OCI-LY1 (cell line): ENCODE results near the gene GLTP.

Experiments used
- EZH2 ChIP-seq: fragments of 200-600 bp; sonication (generic), shearing (Covaris generic); IDR thresholded peaks from 2 replicates; pipeline ENCODE4 v1.8.0; 2017; ENCODE audit warnings: borderline replicate concordance, mixed run types, mild to moderate bottlenecking, antibody characterized with exemption, low read length, moderate library complexity, mixed read lengths
- TF ChIP-seq, protein P1 (sequence below): fragments of 200-600 bp; sonication (generic), shearing (Covaris generic); IDR thresholded peaks from 2 replicates; pipeline ENCODE4 v1.5.1; 2017; ENCODE audit warnings: mild to moderate bottlenecking, antibody characterized with exemption, low read length, moderate library complexity, mixed read lengths

DNA sequence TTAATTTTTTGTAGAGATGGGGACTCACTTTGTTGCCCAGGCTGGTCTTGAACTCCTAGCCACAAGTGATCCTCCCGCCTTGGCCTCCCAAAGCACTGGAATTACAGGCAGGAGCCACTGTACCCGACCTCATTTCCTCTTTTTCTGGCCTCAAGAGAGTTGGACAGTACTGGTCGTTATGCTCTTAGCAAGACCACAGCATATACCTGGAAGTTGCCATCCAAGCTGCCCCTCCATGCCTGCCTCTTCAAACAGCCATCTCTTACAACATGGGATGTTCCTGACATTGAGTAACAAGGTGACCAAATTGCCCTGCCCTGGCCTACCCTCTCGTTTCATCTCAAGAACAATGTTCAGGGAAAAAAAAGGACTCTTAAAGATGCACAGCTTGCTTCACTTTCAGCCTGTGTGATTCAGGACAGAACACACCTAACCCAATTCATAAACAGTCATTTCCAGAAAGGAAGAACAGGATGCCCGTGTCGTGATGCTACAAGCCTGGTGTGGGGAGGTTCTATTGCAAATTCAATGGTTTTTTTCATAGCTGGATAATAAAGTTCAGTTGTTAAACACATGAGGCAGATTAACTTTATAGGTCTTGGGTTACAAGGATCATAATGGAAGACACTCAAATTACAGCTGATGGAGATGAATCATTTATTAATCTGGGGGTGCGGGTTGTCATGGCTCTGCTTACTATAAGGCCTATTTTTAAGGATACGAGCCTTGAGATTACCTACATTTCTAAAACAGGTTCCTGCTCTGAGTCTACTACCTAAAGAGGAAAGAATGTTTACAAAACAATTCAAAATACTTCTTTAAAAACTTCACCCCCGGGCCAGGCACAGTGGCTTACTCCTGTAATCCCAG, 11.9 kb downstream of the GLTP start:
- TF ChIP-seq, protein P1, sequence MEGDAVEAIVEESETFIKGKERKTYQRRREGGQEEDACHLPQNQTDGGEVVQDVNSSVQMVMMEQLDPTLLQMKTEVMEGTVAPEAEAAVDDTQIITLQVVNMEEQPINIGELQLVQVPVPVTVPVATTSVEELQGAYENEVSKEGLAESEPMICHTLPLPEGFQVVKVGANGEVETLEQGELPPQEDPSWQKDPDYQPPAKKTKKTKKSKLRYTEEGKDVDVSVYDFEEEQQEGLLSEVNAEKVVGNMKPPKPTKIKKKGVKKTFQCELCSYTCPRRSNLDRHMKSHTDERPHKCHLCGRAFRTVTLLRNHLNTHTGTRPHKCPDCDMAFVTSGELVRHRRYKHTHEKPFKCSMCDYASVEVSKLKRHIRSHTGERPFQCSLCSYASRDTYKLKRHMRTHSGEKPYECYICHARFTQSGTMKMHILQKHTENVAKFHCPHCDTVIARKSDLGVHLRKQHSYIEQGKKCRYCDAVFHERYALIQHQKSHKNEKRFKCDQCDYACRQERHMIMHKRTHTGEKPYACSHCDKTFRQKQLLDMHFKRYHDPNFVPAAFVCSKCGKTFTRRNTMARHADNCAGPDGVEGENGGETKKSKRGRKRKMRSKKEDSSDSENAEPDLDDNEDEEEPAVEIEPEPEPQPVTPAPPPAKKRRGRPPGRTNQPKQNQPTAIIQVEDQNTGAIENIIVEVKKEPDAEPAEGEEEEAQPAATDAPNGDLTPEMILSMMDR, result no peak
- TF ChIP-seq EZH2, result no peak
